Hepatocyte (in vitro differentiated cells): ENCODE results near the gene STK10.

Source experiments
- CTCF ChIP-seq: fragments of 200-600 bp; sonication (generic); IDR thresholded peaks from 2 replicates; pipeline ENCODE4 v1.5.1; 2016; ENCODE audit warnings: antibody characterized with exemption, mild to moderate bottlenecking; ENCODE audit not compliant: poor library complexity
- EZH2 ChIP-seq: fragments of 200-600 bp; sonication (generic); IDR thresholded peaks from 2 replicates; pipeline ENCODE4 v1.6.1; 2016; ENCODE audit warnings: antibody characterized with exemption, mild to moderate bottlenecking, borderline replicate concordance
- EZH2phosphoT487 ChIP-seq: fragments of 200-600 bp; sonication (generic); IDR thresholded peaks from one replicate; pipeline ENCODE4 v1.6.1; 2018; ENCODE audit warnings: antibody characterized with exemption, mild to moderate bottlenecking, low read depth, moderate library complexity; ENCODE audit not compliant: unreplicated experiment, severe bottlenecking

DNA sequence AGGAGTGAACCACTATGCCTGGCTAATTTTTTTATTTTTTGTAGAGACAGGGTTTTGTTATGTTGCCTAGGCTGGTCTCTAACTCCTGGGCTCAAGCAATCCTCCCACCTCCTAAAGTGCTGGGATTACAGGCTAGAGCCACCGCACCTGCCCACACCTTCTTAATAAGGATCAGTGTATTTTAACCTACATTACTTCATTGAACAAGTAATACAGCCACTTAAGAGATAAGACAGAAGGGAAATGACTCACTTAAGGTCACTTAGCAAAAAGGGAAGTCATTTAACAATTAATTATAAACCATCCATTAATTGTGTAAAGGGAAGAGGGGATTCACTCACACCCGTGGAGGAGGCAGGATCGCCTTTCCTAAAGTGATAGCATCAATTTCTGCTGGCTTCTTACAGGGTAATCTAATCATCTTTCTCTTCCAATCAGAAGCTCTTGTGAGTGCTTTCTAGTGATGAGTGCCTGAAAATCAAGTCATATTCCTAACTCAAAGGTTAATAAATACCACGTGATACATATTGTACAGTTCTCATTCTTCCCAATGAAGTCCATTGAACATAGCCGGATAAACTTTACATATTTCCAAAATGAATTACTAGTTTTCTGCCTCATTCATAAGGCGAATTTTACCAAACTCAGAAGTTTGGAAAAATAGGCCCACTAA, 185.0 kb downstream of the STK10 start:
- TF ChIP-seq EZH2phosphoT487 = no peak
- no peak for TF ChIP-seq CTCF
- no peak for TF ChIP-seq EZH2
